ENCODE data around the gene TMEM209.

DNA sequence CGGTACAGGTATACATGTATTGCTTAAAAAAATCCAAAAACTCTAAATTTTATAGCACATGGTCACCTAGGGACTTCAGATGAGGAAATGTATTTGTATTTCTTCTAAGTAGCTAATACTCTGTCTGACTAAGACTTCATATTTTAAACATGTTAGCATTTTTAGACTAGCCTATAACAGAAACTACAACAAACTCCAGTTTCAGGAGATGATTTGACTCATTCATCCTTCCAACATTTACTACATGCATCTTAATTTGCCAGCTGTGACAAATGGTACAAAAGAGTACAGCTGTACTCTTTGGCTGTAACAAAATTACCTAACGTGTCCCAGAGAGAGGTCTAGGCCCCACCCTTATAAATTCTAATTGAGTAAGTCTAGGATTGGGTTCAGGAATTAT is 22.2 kb downstream of the TMEM209 start:
- TF ChIP-seq, protein P1, sequence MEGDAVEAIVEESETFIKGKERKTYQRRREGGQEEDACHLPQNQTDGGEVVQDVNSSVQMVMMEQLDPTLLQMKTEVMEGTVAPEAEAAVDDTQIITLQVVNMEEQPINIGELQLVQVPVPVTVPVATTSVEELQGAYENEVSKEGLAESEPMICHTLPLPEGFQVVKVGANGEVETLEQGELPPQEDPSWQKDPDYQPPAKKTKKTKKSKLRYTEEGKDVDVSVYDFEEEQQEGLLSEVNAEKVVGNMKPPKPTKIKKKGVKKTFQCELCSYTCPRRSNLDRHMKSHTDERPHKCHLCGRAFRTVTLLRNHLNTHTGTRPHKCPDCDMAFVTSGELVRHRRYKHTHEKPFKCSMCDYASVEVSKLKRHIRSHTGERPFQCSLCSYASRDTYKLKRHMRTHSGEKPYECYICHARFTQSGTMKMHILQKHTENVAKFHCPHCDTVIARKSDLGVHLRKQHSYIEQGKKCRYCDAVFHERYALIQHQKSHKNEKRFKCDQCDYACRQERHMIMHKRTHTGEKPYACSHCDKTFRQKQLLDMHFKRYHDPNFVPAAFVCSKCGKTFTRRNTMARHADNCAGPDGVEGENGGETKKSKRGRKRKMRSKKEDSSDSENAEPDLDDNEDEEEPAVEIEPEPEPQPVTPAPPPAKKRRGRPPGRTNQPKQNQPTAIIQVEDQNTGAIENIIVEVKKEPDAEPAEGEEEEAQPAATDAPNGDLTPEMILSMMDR (IDR thresholded peaks at IDR 0.05; ENCODE audit: insufficient read depth, low read length, poor library complexity, severe bottlenecking) = no peak
- TF ChIP-seq EZH2phosphoT487 (conservative IDR thresholded peaks at IDR 0.05; ENCODE audit: low read length) = no peak

All from SU-DHL-6 (cell line).